Measurements from ENCODE around the gene CLK1.

- TF ChIP-seq CTCF (conservative IDR thresholded peaks at IDR 0.05; ENCODE audit: low read depth, low read length) (no peak), EZH2 (IDR thresholded peaks at IDR 0.05; ENCODE audit: low read length, unreplicated experiment) (no peak), EZH2phosphoT487 (IDR thresholded peaks at IDR 0.05; ENCODE audit: borderline replicate concordance, low read length) (no peak)
Observed at GRCh38 chr2:200828104-200828503, 36.4 kb downstream of the CLK1 start.
